DMS153 treated with DMSO at 0.1 percent for 48 hours (cell line): ENCODE measurements around the gene NOSIP.

Source experiments
- DNase-seq: peaks from one replicate; lab custom pipeline; 2025; ENCODE audit not compliant: unreplicated experiment; lab: John Stamatoyannopoulos, UW

Gene NOSIP

GRCh38 chr19:49549045-49549444 is 31.3 kb downstream of the NOSIP start:
- no peak for DNase-seq

GRCh38 chr19:49546825-49547565 is 33.4 kb downstream of the NOSIP start:
- DNase-seq = peak; percentile 83

- DNase-seq = no peak
Observed at GRCh38 chr19:49544154-49544553, 36.2 kb downstream of the NOSIP start.

- DNase-seq = no peak
Observed at GRCh38 chr19:49543032-49543431, 37.3 kb downstream of the NOSIP start.

- DNase-seq = no peak
Observed at GRCh38 chr19:49542446-49542845, 37.9 kb downstream of the NOSIP start.

- no peak for DNase-seq
Observed at GRCh38 chr19:49541914-49542313, 38.4 kb downstream of the NOSIP start.

- DNase-seq = no peak
Observed at GRCh38 chr19:49539192-49539952, 41.0 kb downstream of the NOSIP start.

GRCh38 chr19:49538643-49539042 is 41.7 kb downstream of the NOSIP start:
- DNase-seq = no peak

GRCh38 chr19:49536921-49537462 is 43.4 kb downstream of the NOSIP start:
- no peak for DNase-seq

- DNase-seq = no peak
Observed at GRCh38 chr19:49534632-49535385, 45.5 kb downstream of the NOSIP start.

- peak; percentile 40 for DNase-seq
Observed at GRCh38 chr19:49533551-49534488, 46.5 kb downstream of the NOSIP start.

GRCh38 chr19:49530708-49531107 is 49.6 kb downstream of the NOSIP start:
- DNase-seq = no peak

- DNase-seq = no peak
Observed at GRCh38 chr19:49528211-49528771, 52.1 kb downstream of the NOSIP start.

GRCh38 chr19:49524812-49525455 is 55.4 kb downstream of the NOSIP start:
- DNase-seq = no peak

- DNase-seq = no peak
Observed at GRCh38 chr19:49520705-49521319, 59.5 kb downstream of the NOSIP start.

GRCh38 chr19:49518033-49518432 is 62.3 kb downstream of the NOSIP start:
- DNase-seq = no peak

- DNase-seq = no peak
Observed at GRCh38 chr19:49515767-49516166, 64.6 kb downstream of the NOSIP start.

GRCh38 chr19:49514151-49514550 is 66.2 kb downstream of the NOSIP start:
- DNase-seq = no peak

GRCh38 chr19:49513746-49514118 is 66.6 kb downstream of the NOSIP start:
- DNase-seq = no peak
